OCI-LY1 (cell line): ENCODE measurements around the gene CPXM1.
"Not testable (repeated sequence)": the region's sequence is repeated elsewhere in the genome, so short reads cannot be mapped to it uniquely, and the experiment has no call there.

Experiments used
- H2AFZ ChIP-seq: fragments of 200-600 bp; sonication (generic), shearing (Covaris generic); 2 replicates; pipeline ENCODE4 v1.6.0; 2014; ENCODE audit warnings: antibody characterized with exemption, mild to moderate bottlenecking, low read length
- H3F3A ChIP-seq: fragments of 200-600 bp; sonication (generic), shearing (Covaris generic); 2 replicates; pipeline ENCODE4 v1.6.0; 2014; ENCODE audit warnings: mild to moderate bottlenecking, antibody characterized with exemption, low read length, moderate library complexity; ENCODE audit not compliant: insufficient read depth
- H3K27ac ChIP-seq: fragments of 200-600 bp; sonication (generic); 2 replicates; pipeline ENCODE4 v1.5.1; 2014; ENCODE audit warnings: low read length, mixed run types, mild to moderate bottlenecking, low read depth; ENCODE audit not compliant: poor library complexity, severe bottlenecking
- H3K27me3 ChIP-seq: fragments of 200-600 bp; sonication (generic); 2 replicates; pipeline ENCODE4 v1.6.0; 2014; ENCODE audit warnings: antibody characterized with exemption, mild to moderate bottlenecking, low read length, moderate library complexity; ENCODE audit not compliant: insufficient read depth
- H3K36me3 ChIP-seq: fragments of 200-600 bp; sonication (generic); 2 replicates; pipeline ENCODE4 v1.6.1; 2014; ENCODE audit warnings: mild to moderate bottlenecking, antibody characterized with exemption, low read length, moderate library complexity, mixed read lengths; ENCODE audit not compliant: insufficient read depth
- H3K4me1 ChIP-seq: fragments of 200-600 bp; sonication (generic); 2 replicates; pipeline ENCODE4 v1.5.1; 2014; ENCODE audit warnings: mild to moderate bottlenecking, low read length, moderate library complexity; ENCODE audit not compliant: insufficient read depth, severe bottlenecking
- H3K4me2 ChIP-seq: fragments of 200-600 bp; sonication (generic), shearing (Covaris generic); 2 replicates; pipeline ENCODE4 v1.6.1; 2014; ENCODE audit warnings: low read length
- H3K4me3 ChIP-seq: fragments of 200-600 bp; sonication (generic); 2 replicates; pipeline ENCODE4 v1.5.1; 2014; ENCODE audit warnings: low read length, low read depth, mild to moderate bottlenecking, mixed read lengths; ENCODE audit not compliant: poor library complexity, severe bottlenecking
- H3K79me2 ChIP-seq: fragments of 200-600 bp; shearing (Covaris generic); 2 replicates; pipeline ENCODE4 v1.6.1; 2016; ENCODE audit warnings: mixed run types, low read length, mixed read lengths; ENCODE audit not compliant: insufficient read depth
- H3K9ac ChIP-seq: fragments of 200-600 bp; sonication (generic), shearing (Covaris generic); 2 replicates; pipeline ENCODE4 v1.6.1; 2014; ENCODE audit warnings: mild to moderate bottlenecking, low read length, mixed read lengths
- H3K9me2 ChIP-seq: fragments of 200-600 bp; sonication (generic), shearing (Covaris generic); 2 replicates; pipeline ENCODE4 v1.6.1; 2014; ENCODE audit warnings: low read depth, mild to moderate bottlenecking, low read length, mixed read lengths
- H3K9me3 ChIP-seq: fragments of 200-600 bp; shearing (Covaris generic); 2 replicates; pipeline ENCODE4 v1.6.1; 2014; ENCODE audit warnings: low read length, mixed read lengths
- H4K20me1 ChIP-seq: fragments of 200-600 bp; sonication (generic), shearing (Covaris generic); 2 replicates; pipeline ENCODE4 v1.6.0; 2016; ENCODE audit warnings: mild to moderate bottlenecking, low read length; ENCODE audit not compliant: insufficient read depth
- CTCF ChIP-seq: fragments of 200-600 bp; sonication (generic), shearing (Covaris generic); IDR thresholded peaks from 2 replicates; pipeline ENCODE4 v1.5.1; 2017; ENCODE audit warnings: mild to moderate bottlenecking, antibody characterized with exemption, low read length, moderate library complexity, mixed read lengths
- EZH2 ChIP-seq: fragments of 200-600 bp; sonication (generic), shearing (Covaris generic); IDR thresholded peaks from 2 replicates; pipeline ENCODE4 v1.8.0; 2017; ENCODE audit warnings: borderline replicate concordance, mixed run types, mild to moderate bottlenecking, antibody characterized with exemption, low read length, moderate library complexity, mixed read lengths

CPXM1 gene

DNA sequence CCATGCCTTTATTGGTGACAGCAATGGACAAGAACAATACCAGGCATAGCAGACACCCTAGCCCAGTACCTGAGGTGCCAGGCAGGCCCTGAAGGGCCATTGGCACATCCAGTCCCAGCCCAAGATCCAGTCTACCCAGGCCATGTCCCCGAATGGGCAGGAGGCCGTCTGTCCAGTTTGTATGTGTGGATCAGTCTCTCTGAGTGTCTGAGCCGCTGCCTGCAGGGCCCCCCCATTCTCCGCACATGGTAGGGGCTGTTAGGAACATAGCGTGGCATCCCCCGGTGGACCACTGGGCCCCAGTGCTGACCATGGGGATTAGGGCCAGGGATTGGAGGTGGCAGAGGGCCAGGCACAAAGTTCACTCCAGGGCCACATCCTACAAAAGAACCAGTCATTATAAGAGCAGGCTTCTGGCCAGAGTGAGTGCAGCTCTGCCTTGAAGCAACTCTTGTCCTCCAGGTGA is 34.9 kb upstream of the CPXM1 start:
- H3K9ac ChIP-seq = no peak overlapping the region
- no peaks in the 10 kb centered on the region for H3K9me3 ChIP-seq
- 0 out of 2 replicates have a peak, but pooled peaks cover 3% of the 10 kb centered on the region for H3K36me3 ChIP-seq
- no peak overlapping the region for H3K4me3 ChIP-seq
- no peaks in the 10 kb centered on the region for H3F3A ChIP-seq
- H4K20me1 ChIP-seq = no peaks in the 10 kb centered on the region
- no peaks in the 10 kb centered on the region for H3K79me2 ChIP-seq
- no peaks in the 10 kb centered on the region for H3K9me2 ChIP-seq
- TF ChIP-seq CTCF (no peak), EZH2 (no peak)
- no peak overlapping the region for H3K4me2 ChIP-seq
- H3K27ac ChIP-seq = no peak overlapping the region
- H3K4me1 ChIP-seq = peaks cover 22% of the 10 kb centered on the region
- no peaks in the 10 kb centered on the region for H3K27me3 ChIP-seq
- H2AFZ ChIP-seq = no peak overlapping the region

- H3K4me1 ChIP-seq = peaks cover 14% of the 10 kb centered on the region
- H3K4me3 ChIP-seq = no peak overlapping the region
- H3K4me2 ChIP-seq = no peak overlapping the region
- no peaks in the 10 kb centered on the region for H3K27me3 ChIP-seq
- TF ChIP-seq CTCF (no peak), EZH2 (no peak)
- no peaks in the 10 kb centered on the region for H3K79me2 ChIP-seq
- no peak overlapping the region for H2AFZ ChIP-seq
- no peaks in the 10 kb centered on the region for H3F3A ChIP-seq
- H4K20me1 ChIP-seq = no peaks in the 10 kb centered on the region
- H3K9me2 ChIP-seq = no peaks in the 10 kb centered on the region
- H3K27ac ChIP-seq = no peak overlapping the region
- H3K9ac ChIP-seq = no peak overlapping the region
- 0 out of 2 replicates have a peak, but pooled peaks cover 3% of the 10 kb centered on the region for H3K36me3 ChIP-seq
- H3K9me3 ChIP-seq = no peaks in the 10 kb centered on the region
These were observed 34.1 kb upstream of the CPXM1 start for GRCh38 chr20:2834401-2835110.

DNA sequence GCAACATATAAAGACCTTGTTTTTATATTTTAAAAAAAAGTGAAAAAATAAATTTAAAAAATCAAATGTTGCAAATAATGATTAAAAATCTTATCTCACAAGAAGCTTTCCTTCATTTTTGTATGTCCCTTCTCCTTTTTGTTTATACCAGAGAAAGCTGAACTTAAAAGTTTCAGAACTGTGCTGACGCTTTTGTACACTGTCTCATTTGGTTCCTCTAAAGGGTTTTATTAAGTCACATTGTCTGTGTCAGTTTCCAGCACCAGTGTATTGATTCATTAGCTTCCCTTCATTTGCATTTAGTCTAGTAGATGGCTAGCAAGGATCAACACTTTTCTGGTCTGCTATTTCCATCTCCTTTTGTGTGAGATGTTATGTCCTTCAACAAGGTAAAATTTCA is 33.3 kb upstream of the CPXM1 start:
- 0 out of 2 replicates have a peak, but pooled peaks cover 3% of the 10 kb centered on the region for H3K36me3 ChIP-seq
- H3K27ac ChIP-seq = no peak overlapping the region
- H3K4me2 ChIP-seq = no peak overlapping the region
- H3K9me2 ChIP-seq = no peaks in the 10 kb centered on the region
- H3K79me2 ChIP-seq = no peaks in the 10 kb centered on the region
- no peak overlapping the region for H3K9ac ChIP-seq
- peaks cover 7% of the 10 kb centered on the region for H3K4me1 ChIP-seq
- H3F3A ChIP-seq = no peaks in the 10 kb centered on the region
- no peak for TF ChIP-seq EZH2
- no peak for TF ChIP-seq CTCF
- H3K9me3 ChIP-seq = no peaks in the 10 kb centered on the region
- H3K4me3 ChIP-seq = no peak overlapping the region
- no peaks in the 10 kb centered on the region for H4K20me1 ChIP-seq
- H3K27me3 ChIP-seq = no peaks in the 10 kb centered on the region
- H2AFZ ChIP-seq = no peak overlapping the region

- not testable (repeated sequence) for H3K36me3 ChIP-seq, H3K9ac ChIP-seq, H3K27me3 ChIP-seq, H3K4me3 ChIP-seq, H3K9me2 ChIP-seq, H4K20me1 ChIP-seq, H3K27ac ChIP-seq, H3K9me3 ChIP-seq, H2AFZ ChIP-seq, H3K4me1 ChIP-seq, H3K4me2 ChIP-seq, H3F3A ChIP-seq, H3K79me2 ChIP-seq
These were observed 30.8 kb upstream of the CPXM1 start for GRCh38 chr20:2831206-2831605.
